GM18498 (cell line): Measurements from ENCODE around the gene EGR1.
"Not testable (repeated sequence)": the region's sequence is repeated elsewhere in the genome, so short reads cannot be mapped to it uniquely, and the experiment has no call there.

Experiments
- ATAC-seq: cut with Tn5 transposase; IDR thresholded peaks from one replicate; pipeline ENCODE4 v1.9.1; 2021; ENCODE audit warnings: mild to moderate bottlenecking, moderate library complexity; ENCODE audit not compliant: unreplicated experiment

Gene EGR1

DNA sequence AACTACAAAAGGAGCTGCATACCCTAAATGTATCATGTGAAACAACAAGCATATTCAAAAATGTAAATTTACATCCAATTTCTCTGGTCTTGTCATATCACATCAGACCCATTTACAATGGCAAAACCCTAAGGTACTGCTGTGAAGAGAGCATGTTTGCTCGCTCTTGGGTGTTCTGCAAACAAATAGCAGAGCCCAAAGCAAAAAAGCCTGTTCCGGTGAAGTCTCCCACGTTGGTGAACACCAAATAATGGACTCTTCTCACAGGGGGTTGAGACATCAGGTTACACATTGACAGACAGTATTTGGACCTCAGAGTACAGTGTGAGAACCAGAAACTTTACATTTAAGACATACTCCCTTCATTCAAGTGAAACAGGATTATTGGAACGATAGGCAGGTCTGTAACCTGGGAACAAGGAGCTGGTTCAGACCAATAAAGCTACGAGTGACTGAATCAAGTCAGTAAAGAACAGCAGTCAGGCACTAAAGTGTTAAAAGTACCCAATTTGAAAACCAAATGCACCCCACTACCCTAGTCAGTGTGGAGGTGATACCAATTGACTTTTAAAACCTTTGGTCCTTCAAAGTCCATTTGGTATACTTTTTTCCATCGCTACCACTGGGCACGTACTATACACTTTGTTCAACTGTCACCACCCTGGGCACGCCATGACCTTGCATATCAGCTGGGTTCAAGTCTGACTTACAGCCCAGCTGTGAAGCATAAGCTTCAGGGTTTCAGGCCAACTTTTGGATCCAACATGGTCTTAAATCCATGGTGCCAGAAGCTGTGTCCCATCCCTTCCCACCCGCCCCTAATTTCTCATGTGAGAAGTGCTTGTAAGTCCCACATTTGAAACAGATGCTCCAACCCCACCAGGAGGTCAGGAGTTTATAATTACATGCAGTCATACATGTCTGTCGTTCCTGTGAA is 41.4 kb downstream of the EGR1 start:
- ATAC-seq: no peak

DNA sequence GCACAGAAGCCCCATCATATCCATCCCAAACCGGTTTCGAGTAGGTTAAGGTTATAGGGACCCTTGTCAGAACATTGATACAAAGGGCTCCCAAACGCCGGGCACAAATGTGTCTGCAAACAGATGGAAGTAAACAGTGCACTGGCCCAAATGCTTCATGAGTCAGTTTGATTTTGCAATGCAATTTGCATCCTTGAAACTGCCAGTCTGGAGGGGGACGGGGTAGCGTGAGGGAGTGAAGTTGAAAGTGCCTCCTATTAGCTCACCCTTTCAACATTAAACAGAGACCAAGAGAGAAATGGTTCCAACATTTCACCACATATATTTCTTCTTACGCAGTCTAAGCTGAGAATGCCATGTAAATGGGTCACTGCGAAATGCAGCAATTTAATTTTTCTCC is 42.2 kb downstream of the EGR1 start:
- ATAC-seq: not testable (repeated sequence)

DNA sequence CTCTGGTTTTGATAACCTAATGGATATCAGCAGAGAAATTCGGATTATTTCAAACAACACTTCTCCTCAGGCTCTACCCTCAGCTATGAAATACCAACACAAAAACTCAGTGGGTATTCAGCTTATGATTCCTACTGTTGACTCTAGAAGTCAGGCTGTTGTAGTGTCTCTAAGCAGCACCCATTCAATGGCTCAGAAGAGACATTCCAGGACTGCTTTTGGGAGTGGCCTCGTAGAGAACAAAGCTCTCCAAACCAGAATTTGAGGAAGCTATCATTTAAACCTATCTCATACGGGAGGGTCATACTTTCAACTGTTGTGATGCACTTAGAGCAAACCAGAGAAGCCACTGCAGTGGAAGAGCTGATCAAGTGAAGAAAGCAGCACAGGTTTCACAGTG is 43.7 kb downstream of the EGR1 start:
- no peak for ATAC-seq

DNA sequence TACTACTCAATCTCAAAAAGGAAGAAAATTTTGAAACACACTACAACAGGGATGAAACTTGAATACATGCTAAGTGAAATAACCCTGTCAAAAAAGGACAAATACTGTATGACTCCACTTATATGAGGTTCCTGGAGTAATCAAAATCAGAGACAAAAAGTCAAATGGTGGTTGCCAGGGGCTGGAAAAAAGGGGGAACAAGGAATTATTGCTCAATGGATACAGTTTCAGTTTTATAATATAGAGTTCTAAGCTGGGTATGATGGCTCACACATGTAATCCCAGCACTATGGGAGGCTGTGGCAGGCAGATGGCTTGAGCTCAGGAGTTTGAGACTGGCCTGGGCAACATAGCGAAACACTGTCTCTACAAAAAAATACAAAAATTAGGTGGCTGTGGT is 48.7 kb downstream of the EGR1 start:
- no peak for ATAC-seq

DNA sequence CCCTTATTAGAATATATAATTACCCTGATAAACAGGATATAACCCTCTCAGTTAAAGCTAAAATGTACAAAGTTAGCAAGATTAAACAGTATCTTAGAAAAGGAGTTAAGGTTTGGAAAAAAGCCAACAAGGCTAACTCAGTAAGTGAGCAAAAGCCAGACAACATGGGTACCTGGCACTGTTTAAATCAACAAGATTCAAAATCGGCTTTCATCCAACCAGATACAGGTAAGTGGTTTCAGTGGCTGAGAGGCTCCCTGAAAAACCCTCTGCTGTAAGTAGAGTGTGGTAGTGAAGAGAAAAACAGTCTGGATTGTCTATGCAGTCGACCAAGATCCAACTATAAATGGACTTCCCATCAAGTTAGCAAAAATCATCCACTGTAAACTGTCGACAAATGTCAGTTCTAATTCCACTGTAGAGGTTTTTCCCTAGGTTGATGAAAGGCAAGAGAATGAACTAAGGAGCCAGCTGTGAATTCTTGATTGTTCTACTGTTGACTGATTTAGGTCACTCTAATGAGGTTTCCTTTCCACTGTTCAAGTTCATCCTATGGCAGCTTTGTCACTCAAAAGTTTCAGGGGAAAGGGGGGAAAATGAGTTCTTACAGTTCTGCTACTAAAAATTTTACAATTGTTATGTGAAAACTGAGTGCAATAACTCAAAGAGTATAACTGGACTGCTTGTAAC is 50.4 kb downstream of the EGR1 start:
- ATAC-seq: no peak

DNA sequence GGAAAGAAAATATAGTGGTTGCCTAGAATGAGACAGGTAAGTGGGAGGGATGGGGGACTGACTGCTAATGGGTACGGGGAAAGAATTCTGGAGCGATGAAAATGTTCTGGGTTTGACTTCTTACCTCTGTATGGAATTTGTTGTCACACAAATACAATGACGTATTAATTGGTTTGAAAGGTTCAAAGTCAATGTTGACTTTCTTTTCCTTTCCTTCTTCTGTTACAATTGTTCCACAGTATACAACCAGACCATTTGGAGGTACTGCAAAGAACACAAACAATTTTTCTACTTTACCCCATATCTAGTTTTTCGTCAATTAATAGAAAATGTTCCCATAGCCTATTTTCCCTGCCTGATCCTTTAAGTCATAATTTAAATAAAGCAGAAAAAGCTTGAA is 52.2 kb downstream of the EGR1 start:
- ATAC-seq: no peak
